ENCODE data around the gene CCDC85A.

The CCDC85A gene

DNA sequence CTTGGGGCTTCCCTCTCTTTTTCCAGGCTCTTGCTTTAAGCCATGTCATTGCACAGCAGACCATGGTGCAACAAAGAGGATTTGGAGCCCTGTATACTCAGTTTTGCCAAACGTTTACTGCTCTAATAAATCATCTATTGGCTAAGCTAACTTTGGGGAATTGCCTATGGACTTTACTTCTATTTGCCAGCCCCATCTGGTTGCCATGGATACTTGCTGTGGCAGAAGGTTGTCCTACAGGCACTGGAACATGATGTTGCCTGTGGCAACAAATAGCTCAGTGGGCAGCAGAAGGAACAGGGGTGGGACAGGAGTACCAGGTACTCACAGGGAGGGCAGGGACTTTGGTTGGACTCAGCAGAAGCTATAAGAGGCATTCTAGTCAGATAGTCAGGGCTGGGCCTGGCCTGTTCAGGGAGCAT lies 129.7 kb downstream of the CCDC85A start:
- no peak for ATAC-seq

GRCh38 chr2:56314371-56314770 lies 130.6 kb downstream of the CCDC85A start:
- ATAC-seq, result no peak

DNA sequence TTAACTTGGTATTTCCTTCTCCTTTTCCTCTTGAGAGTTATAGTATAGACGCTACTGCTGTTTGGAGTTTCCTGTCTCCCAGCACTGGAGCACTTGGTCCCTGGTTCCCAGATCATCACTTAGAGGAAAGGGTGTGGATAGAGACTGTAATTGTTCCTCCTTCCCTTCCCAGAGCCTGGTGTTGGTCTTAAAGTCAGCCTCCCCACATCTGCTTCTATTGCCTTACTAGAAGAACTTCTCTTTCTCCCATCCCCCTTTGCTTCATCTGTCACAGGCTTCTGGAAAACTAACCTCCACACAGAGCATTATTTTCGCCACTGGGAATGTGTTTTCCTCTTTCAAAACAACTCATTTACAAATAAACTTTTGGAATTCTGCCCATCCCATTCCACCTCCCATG lies 131.0 kb downstream of the CCDC85A start:
- no peak for ATAC-seq

DNA sequence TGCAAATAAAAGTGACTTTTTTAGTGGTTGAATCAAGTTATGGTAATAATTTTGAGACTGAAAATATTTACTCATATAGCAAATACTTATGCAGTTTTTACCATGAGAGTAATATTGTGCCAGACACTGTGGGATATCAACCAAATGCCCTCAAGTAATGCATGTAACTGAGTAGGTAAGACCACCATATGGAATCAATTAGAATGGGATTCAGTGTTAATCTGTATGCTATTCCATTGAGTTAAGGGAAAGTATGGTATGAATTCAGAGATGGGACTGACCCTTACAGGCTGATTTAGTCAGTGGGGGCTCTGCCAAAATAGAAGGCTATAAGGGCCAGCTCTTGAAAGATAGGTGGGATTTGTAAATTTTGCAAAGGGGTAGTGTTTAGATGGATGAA lies 131.6 kb downstream of the CCDC85A start:
- no peak for ATAC-seq

DNA sequence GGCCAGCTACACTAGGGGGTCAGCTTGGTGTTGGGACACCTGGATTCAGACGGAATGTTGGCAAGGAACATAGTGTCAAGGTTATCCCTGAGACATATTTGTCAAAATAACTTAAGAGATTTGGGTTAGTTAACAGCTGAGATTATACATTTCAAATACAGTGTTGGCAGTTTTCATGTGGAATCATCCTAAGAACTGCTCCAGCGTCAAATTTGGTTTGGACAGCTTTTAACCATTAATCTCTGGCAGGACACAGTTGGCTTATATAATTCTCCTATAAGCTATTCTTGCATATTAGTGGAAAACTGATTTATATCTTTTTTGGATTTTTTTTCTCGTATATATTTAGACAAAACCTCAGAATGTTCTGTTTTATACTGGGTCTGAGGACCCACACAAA lies 132.2 kb downstream of the CCDC85A start:
- no peak for ATAC-seq

DNA sequence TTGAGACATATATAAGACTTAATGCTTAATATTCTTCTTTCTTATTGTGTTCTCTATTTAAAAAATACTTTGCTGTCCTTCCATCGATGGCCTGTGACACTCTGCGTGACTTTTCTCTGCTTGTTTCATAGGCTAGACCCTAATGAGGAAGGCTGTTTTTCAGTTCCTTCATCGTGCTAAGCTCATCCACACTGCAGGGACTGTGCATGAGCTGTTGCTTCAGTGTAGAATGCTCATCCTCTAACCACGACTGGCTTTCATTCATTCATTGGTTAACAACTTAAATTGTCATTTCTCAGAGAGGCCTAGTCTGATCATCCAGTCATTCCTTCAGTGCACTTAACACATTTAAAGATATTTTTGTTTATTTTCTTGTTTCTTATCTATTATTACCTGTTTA lies 134.4 kb downstream of the CCDC85A start:
- no peak for ATAC-seq

- ATAC-seq, result no peak
These were observed 142.0 kb downstream of the CCDC85A start for GRCh38 chr2:56325661-56326345.

DNA sequence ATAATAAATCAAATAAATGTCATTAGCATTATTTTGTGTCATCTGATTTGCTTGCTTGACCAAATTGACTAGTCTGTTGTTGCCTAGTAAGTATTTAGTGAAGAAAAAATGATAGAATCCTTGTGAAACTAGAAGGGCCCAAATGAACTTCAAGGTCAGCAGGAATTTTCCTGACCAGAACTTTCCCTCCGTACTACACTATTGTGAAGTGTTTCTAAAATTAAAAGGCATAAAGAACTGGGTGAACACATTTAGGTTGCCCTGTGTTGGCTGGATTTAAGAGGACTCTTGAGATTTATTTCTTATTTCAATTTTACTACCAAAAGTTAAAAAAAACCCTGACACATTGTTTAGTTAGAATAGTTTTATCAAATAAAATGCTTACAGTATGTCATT lies 142.6 kb downstream of the CCDC85A start:
- no peak for ATAC-seq

- no peak for ATAC-seq
These were observed 148.0 kb downstream of the CCDC85A start for GRCh38 chr2:56331810-56332209.

DNA sequence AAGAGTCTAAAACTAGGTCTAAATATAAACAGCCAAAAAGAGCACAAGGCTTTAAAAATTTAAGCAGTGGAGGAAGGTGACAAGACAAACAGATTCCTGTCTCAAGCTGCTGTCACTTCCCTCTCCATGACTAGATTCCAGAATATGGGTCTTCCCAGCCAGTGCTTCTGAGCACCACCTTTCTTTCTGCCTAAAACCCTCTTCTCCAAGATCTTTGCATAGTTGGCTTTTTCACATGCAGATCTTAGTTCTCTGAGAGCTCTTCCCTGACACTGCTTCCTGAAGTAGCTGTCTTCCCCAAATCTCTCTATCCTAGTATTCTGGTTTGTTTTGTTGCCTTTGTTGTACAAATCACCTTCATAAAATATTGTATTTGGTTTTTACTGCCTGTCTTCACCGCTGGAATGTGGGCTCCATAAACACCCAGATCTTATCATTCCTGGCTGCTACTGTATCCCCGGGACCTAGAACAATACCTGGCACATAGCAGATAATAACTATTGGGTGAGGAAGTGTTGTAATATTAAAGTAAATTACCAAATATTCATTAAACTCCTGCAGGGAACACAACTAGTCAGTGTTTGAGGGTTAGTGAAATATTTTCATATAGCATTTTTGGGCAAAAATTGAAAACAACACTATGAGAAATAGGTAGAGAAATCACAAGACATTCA lies 150.2 kb downstream of the CCDC85A start:
- ATAC-seq, result no peak

GRCh38 chr2:56334622-56335021 lies 150.8 kb downstream of the CCDC85A start:
- ATAC-seq, result no peak

- no peak for ATAC-seq
These were observed 151.3 kb downstream of the CCDC85A start for GRCh38 chr2:56335101-56335500.

- no peak for ATAC-seq
These were observed 153.6 kb downstream of the CCDC85A start for GRCh38 chr2:56337342-56337741.

- ATAC-seq, result no peak
These were observed 154.4 kb downstream of the CCDC85A start for GRCh38 chr2:56338232-56338631.

DNA sequence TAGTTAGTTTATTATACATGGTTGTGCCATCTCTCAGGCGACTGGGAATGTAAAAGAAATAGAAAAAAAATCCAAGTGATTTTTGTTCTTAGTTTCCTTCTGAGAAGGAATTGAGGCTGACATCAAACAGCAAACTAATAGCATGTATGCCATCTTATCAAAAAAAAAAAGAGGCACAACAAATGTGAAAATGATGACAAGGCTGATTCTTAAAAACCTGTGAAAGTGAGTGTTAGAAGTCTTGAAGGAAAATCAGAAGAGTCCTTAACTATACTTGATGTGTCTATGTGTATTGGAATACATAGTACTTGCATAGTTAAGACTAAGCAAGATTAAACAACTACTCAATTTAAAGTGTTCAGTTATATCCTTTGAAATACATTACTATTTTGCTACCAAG lies 161.0 kb downstream of the CCDC85A start:
- no peak for ATAC-seq

DNA sequence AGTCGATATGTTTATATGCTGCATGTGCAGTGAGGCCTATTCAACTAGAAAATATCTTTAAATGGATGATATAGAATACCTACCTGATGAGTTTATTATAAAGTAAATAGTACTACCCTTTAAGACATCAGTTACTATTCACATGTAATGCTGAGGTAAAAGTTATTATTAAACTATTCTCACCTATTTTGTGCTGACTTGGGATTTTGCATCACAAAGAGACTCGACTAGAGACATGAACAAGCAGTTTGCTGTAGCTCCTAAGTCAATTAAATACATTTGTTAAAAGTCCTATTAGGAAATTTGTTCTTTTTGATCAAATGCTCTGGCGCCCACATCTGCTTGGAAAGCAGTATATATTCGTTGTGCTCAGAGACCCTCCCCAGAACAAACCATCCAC lies 164.1 kb downstream of the CCDC85A start:
- no peak for ATAC-seq

DNA sequence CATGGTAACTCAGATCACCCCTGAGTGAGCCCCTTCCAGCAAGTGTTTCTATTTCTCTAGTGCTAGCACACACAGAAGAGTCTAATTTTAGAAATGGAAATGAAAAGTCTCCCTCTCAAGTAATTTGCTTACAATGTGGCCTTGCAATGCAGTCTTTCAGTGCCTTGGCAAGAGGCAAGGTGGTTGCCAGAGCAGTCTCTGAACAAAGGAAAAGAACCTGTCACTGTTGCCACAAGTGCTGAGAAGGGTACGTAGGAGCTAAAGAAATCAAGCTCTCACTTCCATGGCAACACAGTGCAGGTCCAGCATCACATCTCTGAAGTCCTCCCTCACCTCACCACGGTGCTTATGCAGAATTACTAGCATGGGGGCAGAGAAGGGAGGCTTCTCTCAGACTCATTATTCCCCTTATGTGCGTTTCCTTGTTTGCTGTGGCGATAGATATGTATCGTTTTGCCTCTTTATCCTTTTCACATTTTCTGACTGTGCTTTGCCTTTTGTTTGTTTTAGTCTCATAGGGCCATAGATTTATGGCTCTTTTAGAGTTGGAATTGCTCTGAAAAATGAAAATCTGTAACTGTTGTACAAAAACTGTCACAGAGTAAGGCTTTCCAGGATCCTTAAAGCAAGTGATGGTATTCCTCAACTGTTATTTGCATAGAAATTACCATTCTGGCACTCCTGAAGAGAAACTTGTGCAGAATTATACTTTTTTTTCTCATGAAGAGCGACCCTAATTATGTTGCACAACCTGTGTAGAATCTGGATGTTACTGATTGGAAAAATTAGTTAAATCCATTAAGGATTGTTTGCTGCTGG lies 164.8 kb downstream of the CCDC85A start:
- ATAC-seq, result no peak

DNA sequence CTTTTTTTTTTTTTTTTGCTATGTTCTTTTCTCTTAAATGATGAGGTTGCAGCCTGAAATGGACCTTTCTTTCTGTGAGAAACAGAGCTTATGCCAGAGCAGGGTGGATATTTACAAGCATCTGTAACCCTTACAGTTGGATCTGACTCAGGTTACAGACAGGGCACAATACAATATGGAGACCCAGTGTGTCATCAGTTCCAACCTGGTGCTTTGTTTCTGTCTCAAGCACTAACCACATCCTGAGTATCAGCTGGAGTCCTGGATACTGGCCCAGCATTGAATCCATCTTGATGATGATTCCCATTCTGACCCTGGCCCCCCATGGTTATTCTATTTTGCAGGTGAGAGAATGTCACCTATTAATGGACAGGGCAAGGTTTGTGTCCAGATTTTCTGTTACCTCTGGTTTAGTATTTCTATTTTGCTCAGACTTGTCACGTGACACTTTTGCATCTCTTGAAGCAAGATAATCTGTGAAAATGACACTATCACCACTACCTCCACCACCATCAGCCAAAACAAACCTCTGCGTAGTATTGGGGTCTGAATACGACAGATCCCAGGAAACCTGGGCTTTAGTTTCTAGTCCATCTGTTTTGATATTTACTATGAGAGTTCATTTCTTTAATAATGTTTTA lies 174.0 kb downstream of the CCDC85A start:
- no peak for ATAC-seq

DNA sequence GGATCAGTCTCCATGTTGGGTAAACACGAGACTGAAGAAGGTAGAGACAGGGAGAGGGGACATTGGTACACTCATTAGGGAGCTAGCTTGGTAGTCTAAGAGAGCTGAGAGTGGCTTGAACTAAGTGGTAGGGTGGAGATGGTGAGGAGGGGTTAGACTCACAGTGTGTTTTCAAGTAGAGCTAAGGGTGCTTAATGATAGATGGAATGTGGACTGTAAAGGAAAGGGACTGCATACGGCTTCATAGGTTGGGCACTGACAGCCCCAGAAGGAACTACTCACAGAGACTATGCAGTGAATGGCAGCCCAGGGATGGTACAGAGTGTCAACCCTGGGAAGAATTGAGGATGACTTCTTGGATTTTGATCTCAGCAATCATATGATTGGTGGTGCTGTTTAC lies 178.1 kb downstream of the CCDC85A start:
- ATAC-seq, result no peak

DNA sequence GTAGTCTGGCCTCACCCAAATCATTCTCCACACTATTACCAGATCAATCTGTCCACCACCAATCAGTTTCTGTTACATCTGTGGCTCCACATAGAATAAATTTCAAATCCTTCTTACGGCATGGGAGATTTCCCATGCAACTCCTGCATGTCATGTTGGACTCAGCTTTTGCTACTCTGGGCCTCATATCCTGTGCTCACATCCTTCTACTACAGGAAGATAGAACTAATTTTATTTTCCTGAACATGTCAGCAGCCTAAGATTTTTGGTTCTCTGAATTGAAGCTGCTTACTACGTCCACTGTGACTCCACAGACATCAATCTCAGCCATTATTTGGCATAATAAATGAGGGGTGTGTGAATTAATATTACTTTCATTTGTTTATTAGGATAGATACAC lies 181.1 kb downstream of the CCDC85A start:
- no peak for ATAC-seq

- no peak for ATAC-seq
These were observed 185.5 kb downstream of the CCDC85A start for GRCh38 chr2:56369316-56369715.

- ATAC-seq, result no peak
These were observed 188.4 kb downstream of the CCDC85A start for GRCh38 chr2:56372071-56372656.

DNA sequence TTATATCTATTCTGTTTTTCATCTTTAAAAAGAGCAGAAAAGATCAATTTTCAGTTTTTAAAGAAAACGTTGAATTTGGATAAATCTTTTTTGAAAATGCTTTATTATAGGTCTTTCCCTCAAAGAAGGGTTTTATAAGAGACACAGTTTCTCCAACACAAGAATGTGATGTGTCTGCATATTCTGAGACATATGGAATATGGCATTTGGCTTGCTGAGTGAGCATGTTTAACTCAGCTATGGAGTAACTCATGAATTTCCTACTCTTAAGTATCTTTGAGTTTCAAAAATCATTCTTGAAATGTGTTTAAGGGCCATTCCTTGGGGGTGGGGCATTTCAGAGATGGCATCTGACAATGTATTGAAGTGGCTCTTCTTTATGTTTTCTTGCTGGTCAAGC lies 191.5 kb downstream of the CCDC85A start:
- no peak for ATAC-seq
